Stimulated activated CD8-positive, alpha-beta memory T cell treated with anti-CD3 and anti-CD28 coated beads, Interleukin-4, amount 100 ng/mL, for 48 hours (primary cell): ENCODE results near the gene NCAN.
"Not testable (repeated sequence)": the region's sequence is repeated elsewhere in the genome, so short reads cannot be mapped to it uniquely, and the experiment has no call there.

Experiments used
- DNase-seq: peaks from one replicate; pipeline ENCODE4 v3.0.0-alpha.2; 2020

NCAN gene

DNA sequence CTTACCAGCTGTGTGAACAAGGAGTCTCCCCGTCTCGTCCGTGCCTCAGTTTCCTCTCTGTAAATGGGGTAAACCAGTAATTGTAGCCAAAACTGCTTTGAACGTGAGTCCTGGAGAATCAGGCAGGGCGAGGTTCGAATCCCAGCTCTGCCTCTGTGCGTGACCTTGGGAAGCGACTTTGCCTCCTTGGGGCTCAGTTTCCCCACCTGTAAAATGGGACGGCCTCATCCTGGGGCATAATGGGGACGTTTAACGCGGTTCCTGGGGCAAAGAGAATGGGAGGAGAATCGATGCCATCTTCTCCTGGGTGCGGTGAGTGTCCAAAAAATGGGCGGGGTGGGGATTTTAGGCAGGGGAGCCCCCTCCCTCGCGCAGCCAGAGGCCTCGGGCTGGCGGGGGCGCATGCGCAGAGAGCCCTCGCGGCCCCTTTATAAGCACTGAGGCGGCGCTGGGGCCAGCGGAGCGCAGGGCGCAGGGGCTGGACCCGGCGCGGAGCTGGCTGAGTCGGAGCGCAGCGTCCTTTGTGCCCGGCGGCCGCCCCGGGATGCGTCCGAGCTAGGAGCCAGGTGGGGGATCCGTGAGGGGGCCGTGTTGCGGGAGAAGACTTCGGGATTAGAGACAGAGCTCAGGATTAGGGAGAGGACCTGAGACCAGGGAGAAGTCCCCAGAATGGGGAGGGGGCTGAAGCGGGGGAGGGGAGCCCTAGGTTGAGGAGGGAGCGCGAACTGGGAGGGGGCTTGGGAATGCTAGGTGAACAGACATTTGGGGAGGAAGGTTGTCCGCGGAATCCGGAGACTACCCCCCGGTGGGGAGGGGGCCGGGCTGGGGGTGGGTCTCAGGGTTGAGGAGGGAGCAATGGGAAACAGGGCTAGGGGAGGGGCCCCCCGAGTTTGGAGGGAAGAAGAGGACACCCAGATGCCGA, at the start of gene NCAN:
Gene NCAN, plus strand, starts transcription at position 460 of the 922 bp plus-strand sequence. CDS start 4,996 bp downstream, outside the sequence.
- DNase-seq: no peak

DNA sequence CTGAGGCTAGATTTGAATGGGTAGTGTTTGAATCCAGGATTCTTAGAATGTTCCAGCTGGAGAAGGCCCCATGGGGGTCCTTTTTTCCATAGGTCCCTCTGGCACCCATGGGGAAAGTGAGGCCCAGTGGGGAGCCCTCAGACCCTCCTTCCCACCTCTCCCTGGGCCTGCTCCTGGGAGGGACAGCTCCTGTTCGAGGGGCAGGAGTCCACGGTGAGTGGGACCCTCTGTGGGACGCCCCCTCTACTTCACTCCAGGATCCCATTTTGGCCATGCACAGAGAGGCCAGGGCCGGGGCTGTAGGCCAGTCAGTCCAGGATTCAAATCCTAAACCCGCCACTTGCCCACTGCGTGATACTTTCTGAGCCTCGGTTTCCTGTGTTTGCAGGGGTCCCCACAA, 49.3 kb upstream of the NCAN start:
- no peak for DNase-seq

DNA sequence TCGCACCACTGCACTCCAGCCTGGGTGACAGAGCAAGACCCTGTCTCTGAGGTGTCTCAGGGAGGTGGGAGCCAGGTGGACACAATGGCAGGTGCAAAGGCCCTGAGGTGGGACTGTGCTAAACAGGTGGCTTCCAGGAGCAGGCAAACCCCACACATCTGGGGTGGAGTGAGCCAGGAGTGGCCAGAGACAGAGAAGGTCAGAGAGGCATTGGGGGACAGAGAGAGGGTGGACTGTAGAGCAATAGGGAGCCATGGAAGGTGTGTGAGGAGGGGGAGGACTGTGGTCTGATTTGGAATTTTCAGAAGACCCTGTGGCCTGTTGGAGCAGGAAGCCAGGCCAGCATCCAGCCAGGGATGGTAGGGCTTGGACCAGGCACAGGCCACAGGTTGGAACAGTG, 46.4 kb upstream of the NCAN start:
- no peak for DNase-seq

DNA sequence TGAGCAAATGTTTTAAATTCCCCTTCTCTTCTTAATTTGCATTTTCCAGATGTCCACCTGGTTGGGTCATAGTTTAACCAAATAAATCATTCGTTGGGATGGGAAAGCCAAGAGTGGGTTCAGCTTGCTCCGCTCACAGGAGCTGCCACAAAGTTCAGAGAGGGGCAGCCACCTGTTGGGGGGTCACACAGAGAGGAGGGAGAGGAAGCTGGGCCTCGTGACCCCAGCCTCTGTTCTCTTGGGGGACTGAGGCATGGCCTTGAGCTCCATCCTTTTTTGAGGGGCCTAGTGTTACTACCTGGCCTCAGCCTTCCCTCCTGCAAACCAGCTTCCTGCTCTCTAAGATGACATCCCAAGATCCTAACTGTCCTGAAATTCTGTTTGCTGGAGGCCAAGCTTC, 44.1 kb upstream of the NCAN start:
- no peak for DNase-seq

DNA sequence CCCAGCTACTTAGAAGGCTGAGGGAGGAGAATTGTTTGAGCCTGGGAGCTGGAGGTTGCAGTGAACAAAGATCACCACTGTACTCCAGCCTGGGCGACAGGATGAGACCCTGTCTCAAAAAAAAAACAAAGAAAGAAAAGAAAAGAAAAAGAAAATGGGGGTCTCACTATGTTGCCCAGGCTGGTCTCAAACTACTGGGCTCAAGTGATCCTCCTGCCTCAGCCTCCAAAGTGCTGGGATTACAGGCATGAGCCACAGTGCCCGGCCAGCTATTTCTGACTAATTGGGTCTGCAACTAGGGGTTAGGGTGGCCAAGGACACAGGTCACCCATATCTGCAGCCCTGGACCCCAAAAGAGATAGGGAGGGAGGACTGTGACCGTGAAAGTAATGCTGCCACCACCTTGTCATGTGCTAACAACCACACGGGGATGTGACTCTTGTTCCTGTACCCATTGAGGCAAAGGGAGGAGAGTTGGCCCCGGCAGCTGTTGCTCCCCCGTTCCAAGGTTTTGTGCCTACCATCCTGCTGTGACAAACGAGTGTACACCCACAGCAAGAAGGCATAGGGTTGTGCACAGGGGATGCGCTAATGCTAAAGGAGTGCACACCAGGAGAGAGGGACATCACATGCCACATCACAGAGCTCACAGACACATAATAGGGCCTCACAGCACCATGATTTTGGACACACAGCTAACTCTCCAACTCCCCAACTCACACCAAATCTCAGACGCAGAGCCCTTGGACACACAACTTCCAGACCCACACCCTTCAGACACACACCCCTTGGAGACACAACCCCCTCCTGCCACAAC, 42.3 kb upstream of the NCAN start:
- DNase-seq: no peak

DNA sequence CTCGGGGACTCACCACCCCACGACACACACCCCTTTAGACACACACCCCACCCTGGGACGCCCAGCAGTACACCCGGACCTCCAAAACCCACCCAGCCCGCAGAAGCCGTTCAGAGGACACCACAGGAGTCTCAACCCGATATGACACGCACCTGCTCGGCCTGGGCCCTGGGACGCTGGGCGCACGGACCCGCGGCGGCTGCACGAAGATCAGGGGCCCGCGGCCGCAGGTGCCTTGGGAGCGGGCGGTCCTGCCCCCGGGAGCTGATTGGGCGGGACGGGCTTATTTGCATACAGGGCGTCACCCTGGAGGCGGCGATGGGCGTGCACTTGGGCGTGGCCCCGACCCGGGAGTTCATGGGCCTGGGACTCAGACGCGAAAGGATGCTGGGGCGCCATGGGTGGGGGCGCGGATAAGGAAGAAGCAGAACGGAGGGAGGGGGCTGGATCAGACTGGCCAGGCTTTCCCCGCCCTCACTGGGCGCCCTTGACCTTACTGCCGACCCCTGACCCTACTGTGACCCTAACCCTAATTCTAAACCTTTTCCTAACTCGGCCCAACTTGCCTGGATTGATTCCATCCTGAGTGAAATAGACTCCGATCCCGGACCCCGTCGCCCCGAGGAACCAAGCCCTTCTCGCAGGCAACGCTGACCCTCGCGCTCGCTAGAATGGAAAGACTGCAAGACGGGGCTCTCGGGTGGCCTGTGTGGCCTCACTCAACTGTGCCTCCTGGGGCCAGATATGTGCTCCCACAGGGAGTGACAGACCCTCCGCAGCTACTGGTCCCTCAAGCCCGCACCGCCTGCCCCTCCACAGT, 41.5 kb upstream of the NCAN start, which contains the start of gene MEF2B:
Gene MEF2B, minus strand, starts transcription at position 211 of the 820 bp plus-strand sequence. CDS start 19,528 bp downstream, outside the sequence.
- DNase-seq: peak; percentile 91

DNA sequence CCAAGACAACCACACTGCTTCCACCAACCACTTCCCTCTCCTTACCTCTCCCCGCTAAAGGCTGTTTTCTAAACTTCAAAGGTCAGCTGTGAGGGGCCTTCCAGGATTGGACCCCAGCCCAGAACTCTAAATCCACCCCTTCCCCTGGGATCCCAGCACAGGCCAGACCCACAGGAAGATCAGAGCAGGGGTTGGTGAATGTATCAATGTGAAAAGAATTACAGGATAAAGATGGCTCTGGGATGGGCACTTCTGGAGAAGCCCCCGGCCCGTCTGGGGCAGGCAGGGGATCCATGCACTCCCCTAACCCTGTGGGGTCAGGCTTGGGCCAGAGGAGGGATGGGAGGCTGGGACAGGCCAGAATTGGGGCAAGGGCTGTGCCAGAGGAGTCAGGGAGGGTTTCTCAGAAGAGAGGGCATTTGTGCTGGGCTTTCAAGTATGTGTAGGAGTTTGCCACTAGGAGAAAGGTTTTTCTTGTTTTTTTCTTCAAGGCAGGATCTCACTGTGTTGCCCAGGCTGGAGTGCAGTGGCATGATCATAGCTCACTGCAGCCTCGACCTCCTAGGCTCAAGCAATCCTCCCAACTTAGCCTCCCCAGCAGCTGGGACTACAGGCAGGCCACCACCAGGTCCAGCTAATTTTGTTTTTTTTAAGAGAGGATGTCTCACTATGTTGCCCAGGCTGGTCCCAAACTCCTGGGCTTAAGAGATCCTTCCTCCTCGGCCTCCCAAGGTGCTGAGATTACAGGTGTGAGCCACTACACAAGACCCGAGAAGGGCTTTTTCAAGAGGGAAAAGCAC, 40.7 kb upstream of the NCAN start:
- DNase-seq: no peak

DNA sequence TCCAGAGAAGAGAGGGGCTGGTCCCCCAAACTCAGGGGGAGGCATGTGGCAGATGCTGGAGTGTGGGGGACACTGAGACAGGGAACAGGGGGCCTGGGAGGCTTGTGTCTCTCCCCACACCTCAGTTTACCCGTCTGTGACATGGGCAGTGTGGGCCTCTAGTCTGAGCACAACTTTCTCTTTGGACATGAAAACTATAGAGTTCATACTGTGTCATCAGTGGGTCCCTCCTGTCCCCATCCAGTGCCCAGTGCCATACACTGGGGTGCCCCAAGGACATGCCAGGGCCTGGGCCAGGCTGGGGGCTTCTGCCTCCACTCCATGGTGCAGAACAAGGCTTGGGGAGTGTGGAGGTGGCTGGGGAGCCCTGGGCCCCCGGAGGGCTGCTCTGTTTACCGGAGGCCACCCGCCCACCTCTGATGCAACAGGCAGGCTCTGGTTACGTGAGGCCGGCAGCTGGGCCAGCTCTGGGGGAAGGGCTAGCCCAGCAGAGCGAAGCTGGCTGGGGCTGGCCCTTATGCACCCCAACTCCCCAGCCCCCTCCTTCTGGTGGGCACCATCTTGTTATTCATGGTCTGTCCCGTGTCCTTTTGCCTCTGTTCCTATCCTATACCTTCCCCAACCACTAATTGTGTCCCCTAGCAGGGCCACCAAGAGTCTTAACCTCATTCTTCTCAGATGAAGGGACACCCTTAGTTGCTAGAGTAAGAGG, 39.8 kb upstream of the NCAN start:
- no peak for DNase-seq

DNA sequence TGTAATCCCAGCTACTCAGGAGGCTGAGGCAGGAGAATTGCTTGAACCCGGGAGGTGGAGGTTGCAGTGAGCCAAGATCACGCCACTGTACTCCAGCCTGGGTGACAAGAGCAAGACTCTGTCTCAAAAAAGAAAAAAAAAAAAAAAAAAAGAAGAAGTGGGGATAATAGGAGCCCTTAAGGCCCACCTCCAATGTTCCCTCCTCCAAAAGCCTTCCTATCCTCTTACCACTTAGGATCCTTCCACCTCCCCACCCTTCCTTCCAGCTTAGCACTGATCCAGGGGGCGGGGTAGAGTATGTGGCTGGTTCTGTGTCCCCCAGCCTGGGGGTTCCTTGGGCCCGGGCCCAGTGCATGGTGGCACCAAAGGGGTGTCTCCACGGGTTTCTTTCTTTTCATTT, 38.5 kb upstream of the NCAN start:
- not testable (repeated sequence) for DNase-seq

DNA sequence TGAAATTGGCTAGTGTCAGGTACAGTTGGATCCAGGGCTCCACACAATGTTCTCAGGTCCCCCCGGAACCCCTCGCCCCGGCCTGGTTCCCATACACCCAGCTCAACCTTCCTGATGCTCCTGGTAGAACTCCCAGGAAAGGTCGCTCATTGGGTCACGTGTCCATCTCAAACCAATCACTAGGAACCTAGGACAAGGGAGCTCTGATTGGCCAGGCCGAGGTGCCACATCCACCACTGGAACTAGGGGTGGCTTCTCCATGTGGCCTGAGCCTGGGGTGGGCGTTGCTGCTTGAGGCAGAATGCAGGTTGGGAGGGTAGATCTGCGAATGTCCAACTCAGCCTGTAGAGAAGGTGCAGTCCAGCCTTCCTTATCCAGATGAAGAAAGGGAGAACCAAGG, 34.8 kb upstream of the NCAN start:
- no peak for DNase-seq

DNA sequence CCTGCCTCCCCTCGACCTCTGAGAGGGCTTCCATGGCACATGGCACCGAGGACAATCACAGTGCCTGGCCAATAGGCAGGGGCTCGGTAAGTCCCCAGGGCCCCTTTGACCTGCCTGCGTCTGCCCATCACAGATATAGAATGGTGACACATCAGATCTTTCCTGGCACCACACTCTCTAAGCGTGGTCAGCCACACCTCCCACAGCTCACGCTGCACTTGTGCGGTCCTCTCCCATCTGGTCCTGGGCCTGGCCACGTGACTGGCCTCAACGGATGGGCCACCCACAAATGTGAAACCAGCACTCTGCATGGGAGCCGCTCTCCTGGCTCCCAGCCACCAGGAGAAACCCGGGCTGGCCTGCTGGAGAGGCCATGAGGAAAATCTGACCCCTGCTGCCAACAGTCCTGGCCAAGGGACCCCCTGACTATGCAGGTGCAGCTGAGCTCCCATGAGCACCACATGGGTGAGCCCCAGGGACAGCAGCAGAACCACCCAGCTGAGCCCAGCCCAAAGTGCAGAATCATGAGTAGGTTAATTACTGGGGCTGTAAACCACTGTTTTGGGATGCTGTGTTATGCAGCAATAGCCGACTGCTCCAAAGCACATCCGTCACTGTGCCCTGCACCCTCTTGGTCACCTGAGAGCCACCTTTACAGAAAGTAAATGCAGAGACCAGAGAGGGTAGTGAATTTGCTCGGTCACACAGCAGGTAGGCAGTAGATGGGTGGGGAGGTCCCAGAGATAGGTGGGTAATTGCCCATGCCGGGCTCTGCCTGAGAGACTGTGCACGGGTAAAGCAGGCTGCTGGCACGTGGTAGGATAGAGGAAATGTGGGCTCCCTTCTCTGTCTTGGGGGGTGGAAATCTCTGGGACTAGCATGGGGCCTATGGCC, 32.0 kb upstream of the NCAN start:
- DNase-seq: no peak

DNA sequence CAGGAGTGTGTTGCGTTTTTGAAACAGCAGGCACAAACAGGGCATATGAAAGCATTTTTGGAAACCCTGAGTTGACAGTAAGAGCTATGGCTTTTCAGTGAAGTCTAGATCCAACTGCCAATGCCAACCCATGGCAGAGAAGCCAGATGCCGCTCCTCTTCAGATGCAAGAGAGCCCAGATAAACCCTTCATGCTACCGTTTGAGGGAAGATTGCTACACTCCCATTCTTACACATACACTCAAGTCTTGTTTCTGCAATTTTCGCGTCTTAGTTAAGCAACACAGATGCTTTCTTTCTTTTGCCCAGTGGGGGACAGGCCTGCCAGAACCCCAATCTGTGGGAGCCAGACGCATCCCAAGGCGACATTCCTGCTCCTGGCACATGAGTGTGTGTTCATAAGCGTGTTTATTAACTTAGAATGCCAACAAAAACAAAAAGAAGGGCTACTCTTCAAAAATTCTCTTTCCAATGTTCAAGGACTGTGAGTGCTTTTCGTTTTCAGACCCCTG, 30.2 kb upstream of the NCAN start:
- DNase-seq: no peak

DNA sequence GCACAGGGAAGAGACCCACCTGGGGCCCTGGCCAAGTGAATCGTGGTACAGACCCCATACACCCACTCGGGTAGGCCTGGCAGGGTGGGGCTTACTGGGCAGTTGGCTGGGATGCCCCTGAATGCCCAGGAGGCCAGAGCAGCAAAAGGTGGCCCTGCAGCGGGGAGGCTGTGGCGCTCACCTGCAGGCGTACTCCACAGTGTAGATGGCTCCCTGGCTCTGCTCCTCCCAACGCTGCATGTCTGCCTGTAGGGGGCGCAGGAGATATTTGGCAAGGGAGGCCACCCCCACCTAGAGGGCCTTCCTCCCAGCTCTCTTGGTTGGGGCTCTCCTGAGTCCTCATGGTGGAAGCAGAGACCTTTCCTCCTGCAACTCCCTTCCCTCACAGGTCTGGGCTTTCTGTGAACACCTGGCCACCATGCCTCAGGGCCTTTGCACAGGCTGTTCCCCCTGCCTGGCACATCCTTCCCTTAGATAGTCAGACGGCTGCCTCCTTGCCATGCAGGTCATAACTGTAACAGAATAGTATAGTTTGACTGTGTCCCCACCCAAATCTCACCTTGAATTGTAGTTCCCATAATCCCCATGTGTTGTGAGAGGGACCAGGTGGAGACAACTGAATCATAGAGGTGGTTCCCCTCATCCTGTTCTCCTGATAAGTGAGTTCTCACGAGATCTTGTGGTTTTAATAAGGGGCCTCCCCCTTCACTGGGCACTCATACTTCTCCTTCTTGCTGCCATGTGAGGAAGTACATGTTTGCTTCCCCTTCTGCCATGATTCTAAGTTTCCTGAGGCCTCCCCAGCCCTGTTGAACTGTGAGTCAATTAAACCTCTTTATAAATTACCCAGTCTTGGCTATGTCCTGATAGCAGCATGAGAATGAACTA, 25.7 kb upstream of the NCAN start:
- DNase-seq: peak; percentile 76

DNA sequence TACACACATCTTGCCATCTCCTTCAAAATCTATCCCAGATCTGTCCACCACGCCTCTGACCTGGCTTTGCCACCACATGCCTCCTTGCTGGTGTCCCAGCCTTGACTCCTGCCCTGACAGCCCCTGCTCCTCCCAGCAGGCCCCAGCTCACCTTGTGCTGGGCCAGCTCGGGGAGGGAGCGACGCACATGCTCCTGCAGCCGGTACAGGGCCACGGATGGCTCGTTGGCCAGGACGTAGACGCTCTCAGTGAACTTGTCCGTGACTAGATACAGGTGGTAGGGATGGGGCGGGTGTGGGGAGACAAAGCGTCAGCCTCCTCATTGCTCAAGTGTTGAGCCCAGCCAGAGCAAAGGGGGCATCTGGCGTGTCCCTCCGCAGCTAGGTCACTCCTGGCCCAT, 25.0 kb upstream of the NCAN start:
- no peak for DNase-seq

DNA sequence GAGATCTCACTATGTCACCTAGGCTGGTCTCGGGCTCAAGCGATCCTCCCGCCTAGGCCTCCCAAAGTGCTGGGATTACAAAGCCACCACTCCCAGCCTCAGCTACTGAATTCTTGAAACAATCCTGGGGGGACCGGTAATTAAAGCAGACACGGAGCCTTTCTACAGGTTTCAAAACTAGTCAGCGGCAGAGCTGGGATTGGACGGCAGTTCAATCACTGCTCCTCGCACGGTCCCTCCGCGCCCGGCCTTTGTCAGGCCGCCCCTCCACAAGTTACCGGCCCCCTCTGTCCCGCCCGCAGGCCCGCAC, 20.0 kb upstream of the NCAN start:
- DNase-seq: no peak

DNA sequence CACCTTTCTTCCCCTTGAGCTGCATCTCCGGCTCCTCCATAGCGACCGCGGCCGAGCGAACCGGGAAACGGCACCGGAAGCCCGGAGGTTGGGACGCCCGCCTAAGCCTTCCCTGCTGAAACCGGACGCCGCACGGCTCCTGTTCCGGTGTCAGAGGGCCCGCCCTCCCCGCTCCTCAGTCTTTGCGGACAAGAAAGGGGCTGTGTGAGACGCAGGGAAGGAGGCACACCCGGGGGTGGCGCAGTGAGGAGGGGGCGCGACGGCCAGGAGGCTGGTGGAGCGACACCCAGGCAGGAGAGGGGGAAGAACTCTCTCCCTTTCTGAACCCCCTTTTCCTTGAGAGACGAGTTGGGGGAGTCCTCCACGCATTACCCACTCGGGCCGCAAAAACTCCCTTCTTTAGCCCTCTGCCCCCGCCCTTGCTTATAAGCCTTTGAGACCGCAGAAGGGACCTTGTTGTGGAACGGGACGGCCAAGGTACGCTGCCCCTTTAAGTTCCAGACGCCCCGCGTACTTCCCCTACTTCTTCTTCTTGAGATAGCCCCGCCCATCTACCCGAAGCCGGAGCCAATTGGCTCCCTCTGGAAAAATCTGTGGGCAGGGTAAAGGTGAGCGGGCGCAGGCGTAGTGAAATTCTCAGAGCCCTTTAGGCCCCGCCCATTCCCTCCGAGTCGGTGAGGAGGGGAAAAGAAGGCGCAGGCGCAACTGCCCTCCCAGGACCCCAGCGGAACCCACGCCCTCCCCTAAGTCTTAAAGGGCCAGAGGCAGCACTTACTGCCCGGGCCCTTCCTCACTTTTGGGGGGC, 19.5 kb upstream of the NCAN start, which contains the start of the genes BORCS8 and RFXANK:
Gene BORCS8, minus strand, starts transcription at position 75 of the 805 bp plus-strand sequence. Its CDS starts 35 bp downstream, at position 40.
Gene RFXANK, plus strand, starts transcription at position 181 of the 805 bp plus-strand sequence. CDS start 1,689 bp downstream, outside the sequence.
- peak; percentile 99 for DNase-seq

DNA sequence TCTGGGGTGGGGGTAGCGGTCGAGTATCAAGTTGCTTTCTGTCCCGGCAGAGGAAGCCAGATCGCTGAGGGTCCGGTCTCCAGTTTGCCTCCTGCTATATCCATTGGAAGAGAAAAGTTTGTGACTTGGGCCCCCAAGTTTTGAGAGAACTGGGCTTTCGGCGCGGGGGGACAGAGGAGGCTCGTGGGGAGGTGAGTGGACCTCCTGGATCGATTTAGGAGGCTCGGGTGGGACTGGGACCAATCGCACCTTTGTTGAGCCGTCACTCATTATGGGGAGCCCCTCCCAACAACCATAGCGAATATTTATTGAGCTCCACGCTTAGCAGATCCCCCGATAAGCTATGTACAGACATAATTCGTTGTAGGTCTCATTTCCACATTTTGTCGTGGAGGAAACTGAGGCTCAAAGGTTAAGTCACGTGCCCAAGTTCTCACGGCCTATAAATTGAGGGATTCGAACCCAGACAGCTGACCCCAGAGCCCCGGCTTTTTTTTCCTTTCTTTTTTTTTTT, 18.8 kb upstream of the NCAN start:
- DNase-seq: no peak

DNA sequence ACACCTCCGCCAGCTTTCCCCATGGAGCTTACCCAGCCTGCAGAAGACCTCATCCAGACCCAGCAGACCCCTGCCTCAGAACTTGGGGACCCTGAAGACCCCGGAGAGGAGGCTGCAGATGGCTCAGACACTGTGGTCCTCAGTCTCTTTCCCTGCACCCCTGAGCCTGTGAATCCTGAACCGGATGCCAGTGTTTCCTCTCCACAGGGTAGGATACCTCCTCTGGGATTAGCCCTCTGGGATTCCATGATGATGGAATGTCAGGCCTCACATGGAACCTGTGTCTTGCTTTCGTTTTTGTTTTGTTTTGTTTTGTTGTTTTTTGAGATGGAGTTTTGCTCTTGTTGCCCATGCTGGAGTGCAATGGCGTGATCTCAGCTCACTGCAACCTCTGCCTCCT, 17.8 kb upstream of the NCAN start:
- DNase-seq: no peak
